Measurements from ENCODE around the gene LILRB4. TPM values are rescaled to one million over a fixed set of nuclear protein-coding genes. Genes with fewer than 3 reads are reported as not detected.

The LILRB4 gene
- total RNA-seq, 1 experiment from 2014 or later, result not detected

GRCh38 chr19:54648129-54648528 is 14.7 kb upstream of the LILRB4 start:
- H3K4me1 Mint-ChIP-seq, result no peaks in the 10 kb centered on the region
- Histone ChIP-seq H3K18ac (ENCODE audit: insufficient read length, low read depth, low read length) (no peak overlapping the region), H4K5ac (ENCODE audit: insufficient read length, low read depth, low read length) (no peak overlapping the region), H3K23ac (ENCODE audit: insufficient read length, low read depth, low read length) (no peak overlapping the region), H3K4me1 (ENCODE audit: insufficient read depth, low read length) (no peaks in the 10 kb centered on the region), H3K27me3 (ENCODE audit: insufficient read depth, low read length) (no peaks in the 10 kb centered on the region), H3K27ac (ENCODE audit: insufficient read length, low read depth, low read length) (no peak overlapping the region), H3K14ac (ENCODE audit: insufficient read depth, low read length) (no peak overlapping the region), H3K56ac (ENCODE audit: insufficient read length, low read depth, low read length) (no peak overlapping the region), H3K4me2 (ENCODE audit: insufficient read depth, insufficient read length, low read length) (no peak overlapping the region), H2BK120ac (ENCODE audit: low read depth, low read length, poor library complexity, severe bottlenecking) (no peak overlapping the region), H3K79me1 (ENCODE audit: insufficient read depth, low read depth, low read length, poor library complexity, severe bottlenecking) (no peaks in the 10 kb centered on the region), H2BK5ac (ENCODE audit: insufficient read length, low read length) (no peak overlapping the region), H4K8ac (replicated peaks; ENCODE audit: insufficient read length, low read depth, low read length) (no peak overlapping the region), H3K4ac (ENCODE audit: low read depth, low read length) (no peak overlapping the region), H4K20me1 (ENCODE audit: control insufficient read depth, insufficient read depth, insufficient read length) (no peaks in the 10 kb centered on the region), H3K23me2 (ENCODE audit: insufficient read length, low read depth, low read length, poor library complexity, severe bottlenecking) (no peaks in the 10 kb centered on the region), H3K79me2 (ENCODE audit: insufficient read depth, low read length) (no peaks in the 10 kb centered on the region), H4K91ac (ENCODE audit: insufficient read length, low read depth, low read length) (no peak overlapping the region), H2BK12ac (ENCODE audit: insufficient read length, low read depth, low read length) (no peak overlapping the region), H2AK5ac (ENCODE audit: insufficient read length, low read length) (no peak overlapping the region), H2BK20ac (ENCODE audit: low read depth, low read length, poor library complexity, severe bottlenecking) (no peak overlapping the region), H3K9me3 (ENCODE audit: control insufficient read depth, low read depth, low read length) (peaks cover 67% of the 10 kb centered on the region), H3T11ph (ENCODE audit: low read length) (no peak overlapping the region), H2AFZ (ENCODE audit: low read length) (no peak overlapping the region), H3K9ac (ENCODE audit: extremely low read depth, insufficient read length, low read length) (no peak overlapping the region), H2BK15ac (ENCODE audit: low read depth, low read length) (no peak overlapping the region)
- TF ChIP-seq CTCF (conservative IDR thresholded peaks at IDR 0.05), result no peak
- H3K27ac Mint-ChIP-seq, result no peak overlapping the region
- peaks cover 91 to 94% of the 10 kb centered on the region in 2 experiments for H3K9me3 Mint-ChIP-seq
- H3K36me3 Mint-ChIP-seq (ENCODE audit: insufficient read depth in 1 of 3, low read depth in 3 of 3), result peaks cover under 1 to 9% (median 2%) of the 10 kb centered on the region in 3 experiments; a peak in 5 of 7 replicates
- WGBS (ENCODE audit: extremely low coverage, insufficient read length, low lambda C conversion rate), result no CpG with 5 or more reads among the region's 4 CpGs
- H3K4me3 Mint-ChIP-seq, result no peak overlapping the region
- H3K27me3 Mint-ChIP-seq (ENCODE audit: low read depth), result peaks cover 2% of the 10 kb centered on the region; the same call in 1 of the 2 replicates
- DNase-seq, result no peak

Measured in H9 (cell line).